Neural progenitor cell (in vitro differentiated cells): ENCODE results near the gene GPAM. TPM values are rescaled to one million over a fixed set of nuclear protein-coding genes. Genes with fewer than 3 reads are reported as not detected.

Source experiments
- DNase-seq: peaks from one replicate; pipeline ENCODE4 v3.0.0-alpha.2; 2016; ENCODE audit warnings: low spot score
- H2AFZ ChIP-seq: fragments of 200-600 bp; sonication (generic); replicated peaks from 2 replicates; pipeline ENCODE4 v1.6.1; 2016; ENCODE audit warnings: antibody characterized with exemption
- H3F3A ChIP-seq: fragments of 200-600 bp; sonication (generic); 2 replicates; pipeline ENCODE4 v1.6.1; 2016; ENCODE audit warnings: antibody characterized with exemption, low read depth
- H3K27ac ChIP-seq: fragments of 200-600 bp; sonication (generic); 2 replicates; pipeline ENCODE4 v1.5.1; 2016; ENCODE audit warnings: mild to moderate bottlenecking
- H3K27me3 ChIP-seq: fragments of 200-600 bp; sonication (generic); 2 replicates; pipeline ENCODE4 v1.6.1; 2016; ENCODE audit warnings: mild to moderate bottlenecking, moderate library complexity
- H3K36me3 ChIP-seq: fragments of 200-600 bp; sonication (generic); 2 replicates; pipeline ENCODE4 v1.5.1; 2016
- H3K4me1 ChIP-seq: fragments of 200-600 bp; sonication (generic); 2 replicates; pipeline ENCODE4 v1.6.1; 2016; ENCODE audit warnings: mixed run types
- H3K4me2 ChIP-seq: fragments of 200-600 bp; sonication (generic); 2 replicates; pipeline ENCODE4 v1.6.1; 2016
- H3K4me3 ChIP-seq: fragments of 200-600 bp; sonication (generic); 2 replicates; pipeline ENCODE4 v1.5.1; 2016
- H3K79me2 ChIP-seq: fragments of 200-600 bp; sonication (generic); 2 replicates; pipeline ENCODE4 v1.6.1; 2016; ENCODE audit warnings: low read depth
- H3K9ac ChIP-seq: fragments of 200-600 bp; sonication (generic); 2 replicates; pipeline ENCODE4 v1.6.1; 2016
- H3K9me3 ChIP-seq: fragments of 200-600 bp; sonication (generic); 2 replicates; pipeline ENCODE4 v1.5.1; 2016; ENCODE audit warnings: low read depth
- H4K20me1 ChIP-seq: fragments of 200-600 bp; sonication (generic); 2 replicates; pipeline ENCODE4 v1.6.1; 2016; ENCODE audit warnings: low read depth
- H3K27ac Mint-ChIP-seq: 3 replicates; pipeline ENCODE4 v1.8.0; 2021; ENCODE audit warnings: mixed read lengths
- H3K27me3 Mint-ChIP-seq: 2 replicates; pipeline ENCODE4 v1.8.0; 2022; ENCODE audit warnings: low read depth, mild to moderate bottlenecking, inconsistent platforms, moderate library complexity, mixed read lengths; ENCODE audit not compliant: insufficient read depth
- H3K36me3 Mint-ChIP-seq: 3 replicates; pipeline ENCODE4 v1.8.0; 2021; ENCODE audit warnings: mixed read lengths
- H3K4me1 Mint-ChIP-seq: 3 replicates; pipeline ENCODE4 v1.8.0; 2021; ENCODE audit warnings: mixed read lengths
- H3K4me3 Mint-ChIP-seq: 3 replicates; pipeline ENCODE4 v1.8.0; 2021; ENCODE audit warnings: mild to moderate bottlenecking, moderate library complexity, mixed read lengths
- H3K9me3 Mint-ChIP-seq: 3 replicates; pipeline ENCODE4 v1.8.0; 2020; ENCODE audit warnings: mixed read lengths
- EZH2 ChIP-seq: fragments of 200-600 bp; sonication (generic); IDR thresholded peaks from 2 replicates; pipeline ENCODE4 v1.6.1; 2017; ENCODE audit warnings: antibody characterized with exemption, mild to moderate bottlenecking, moderate library complexity
- EZH2phosphoT487 ChIP-seq: fragments of 200-600 bp; sonication (generic); IDR thresholded peaks from 2 replicates; pipeline ENCODE4 v1.6.1; 2017; ENCODE audit warnings: antibody characterized with exemption
- total RNA-seq: library from RNA; depleted of rRNA; stranded (reverse); fragments of >200 nt; gene quantifications from 2 replicates; pipeline ENCODE4 v1.2.3, GENCODE V29; 2015; ENCODE audit warnings: low replicate concordance
- TF ChIP-seq, protein P1 (sequence below): fragments of 200-600 bp; sonication (generic); IDR thresholded peaks from 2 replicates; pipeline ENCODE4 v1.5.1; 2017; ENCODE audit warnings: antibody characterized with exemption, mild to moderate bottlenecking

Gene GPAM
- total RNA-seq, 1 donor from 2014 or later, result 18.9 TPM

DNA sequence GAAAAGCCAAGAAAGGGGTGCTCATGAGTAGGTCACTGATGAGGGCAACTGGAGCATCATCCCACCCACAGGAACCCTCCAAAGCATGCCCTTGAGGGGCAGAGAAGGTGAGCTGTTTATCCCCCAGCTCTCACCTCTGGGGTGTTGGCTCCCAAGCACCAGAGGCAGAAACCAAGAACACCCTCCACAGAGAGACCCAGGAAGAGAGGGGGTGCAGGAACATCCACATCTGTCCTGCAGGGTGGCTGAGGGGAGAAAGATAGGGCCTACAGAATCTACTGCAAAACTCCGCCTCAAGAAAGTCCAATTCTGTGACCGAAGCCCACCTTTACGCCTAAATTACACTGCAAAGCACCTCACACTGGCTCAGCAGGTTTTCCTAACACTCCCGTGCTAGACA is 40.1 kb downstream of the GPAM start:
- Mint-ChIP-seq H3K36me3 (no peaks in the 10 kb centered on the region), H3K27me3 (peaks cover 7% of the 10 kb centered on the region), H3K4me1 (peaks cover 4% of the 10 kb centered on the region), H3K9me3 (no peaks in the 10 kb centered on the region), H3K4me3 (no peak overlapping the region), H3K27ac (no peak overlapping the region)
- no peaks in the 10 kb centered on the region for H4K20me1 ChIP-seq
- H3K4me2 ChIP-seq, result no peak overlapping the region
- H3K79me2 ChIP-seq, result no peaks in the 10 kb centered on the region
- no peak for DNase-seq
- H3K36me3 ChIP-seq, result no peaks in the 10 kb centered on the region
- H3K9me3 ChIP-seq, result no peaks in the 10 kb centered on the region
- H3K4me1 ChIP-seq, result no peaks in the 10 kb centered on the region
- no peak overlapping the region for H3K27ac ChIP-seq
- H2AFZ ChIP-seq, result no peak overlapping the region
- H3K9ac ChIP-seq, result no peak overlapping the region
- TF ChIP-seq EZH2, result no peak
- no peak for TF ChIP-seq EZH2phosphoT487
- TF ChIP-seq, protein P1, sequence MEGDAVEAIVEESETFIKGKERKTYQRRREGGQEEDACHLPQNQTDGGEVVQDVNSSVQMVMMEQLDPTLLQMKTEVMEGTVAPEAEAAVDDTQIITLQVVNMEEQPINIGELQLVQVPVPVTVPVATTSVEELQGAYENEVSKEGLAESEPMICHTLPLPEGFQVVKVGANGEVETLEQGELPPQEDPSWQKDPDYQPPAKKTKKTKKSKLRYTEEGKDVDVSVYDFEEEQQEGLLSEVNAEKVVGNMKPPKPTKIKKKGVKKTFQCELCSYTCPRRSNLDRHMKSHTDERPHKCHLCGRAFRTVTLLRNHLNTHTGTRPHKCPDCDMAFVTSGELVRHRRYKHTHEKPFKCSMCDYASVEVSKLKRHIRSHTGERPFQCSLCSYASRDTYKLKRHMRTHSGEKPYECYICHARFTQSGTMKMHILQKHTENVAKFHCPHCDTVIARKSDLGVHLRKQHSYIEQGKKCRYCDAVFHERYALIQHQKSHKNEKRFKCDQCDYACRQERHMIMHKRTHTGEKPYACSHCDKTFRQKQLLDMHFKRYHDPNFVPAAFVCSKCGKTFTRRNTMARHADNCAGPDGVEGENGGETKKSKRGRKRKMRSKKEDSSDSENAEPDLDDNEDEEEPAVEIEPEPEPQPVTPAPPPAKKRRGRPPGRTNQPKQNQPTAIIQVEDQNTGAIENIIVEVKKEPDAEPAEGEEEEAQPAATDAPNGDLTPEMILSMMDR, result no peak
- H3K27me3 ChIP-seq, result no peaks in the 10 kb centered on the region
- H3K4me3 ChIP-seq, result no peak overlapping the region
- H3F3A ChIP-seq, result no peaks in the 10 kb centered on the region

DNA sequence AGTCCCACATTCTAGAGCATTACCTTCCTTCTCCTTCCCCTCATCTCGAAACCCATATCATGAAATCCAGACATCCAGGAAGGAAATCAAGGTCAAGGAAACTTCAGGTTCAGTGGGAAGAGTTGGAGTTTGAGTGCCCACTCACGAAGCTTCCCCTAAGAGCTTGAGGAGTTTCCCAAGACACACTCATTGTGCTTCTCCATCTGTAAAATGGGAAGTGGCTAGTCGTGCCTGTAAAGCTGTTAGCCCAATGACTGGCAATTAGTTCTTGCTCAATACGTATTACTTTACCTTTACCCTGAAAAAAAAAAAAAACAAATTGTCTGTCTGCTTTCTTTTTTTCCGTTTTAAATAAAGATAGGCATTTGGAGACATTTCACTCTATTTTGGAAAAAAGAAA is 42.3 kb downstream of the GPAM start:
- Mint-ChIP-seq H3K4me1 (peaks cover 4% of the 10 kb centered on the region), H3K27ac (no peak overlapping the region), H3K4me3 (no peak overlapping the region), H3K27me3 (peaks cover 7% of the 10 kb centered on the region), H3K9me3 (no peaks in the 10 kb centered on the region), H3K36me3 (no peaks in the 10 kb centered on the region)
- Histone ChIP-seq H3K27ac (no peak overlapping the region), H3F3A (no peaks in the 10 kb centered on the region), H3K27me3 (no peaks in the 10 kb centered on the region), H3K36me3 (no peaks in the 10 kb centered on the region), H3K9ac (no peak overlapping the region), H3K4me2 (no peak overlapping the region), H3K79me2 (no peaks in the 10 kb centered on the region), H2AFZ (no peak overlapping the region), H3K4me1 (no peaks in the 10 kb centered on the region), H3K9me3 (no peaks in the 10 kb centered on the region), H3K4me3 (no peak overlapping the region), H4K20me1 (no peaks in the 10 kb centered on the region)
- DNase-seq, result no peak
- TF ChIP-seq EZH2phosphoT487, result no peak
- TF ChIP-seq EZH2, result no peak
- TF ChIP-seq, protein P1, result no peak

DNA sequence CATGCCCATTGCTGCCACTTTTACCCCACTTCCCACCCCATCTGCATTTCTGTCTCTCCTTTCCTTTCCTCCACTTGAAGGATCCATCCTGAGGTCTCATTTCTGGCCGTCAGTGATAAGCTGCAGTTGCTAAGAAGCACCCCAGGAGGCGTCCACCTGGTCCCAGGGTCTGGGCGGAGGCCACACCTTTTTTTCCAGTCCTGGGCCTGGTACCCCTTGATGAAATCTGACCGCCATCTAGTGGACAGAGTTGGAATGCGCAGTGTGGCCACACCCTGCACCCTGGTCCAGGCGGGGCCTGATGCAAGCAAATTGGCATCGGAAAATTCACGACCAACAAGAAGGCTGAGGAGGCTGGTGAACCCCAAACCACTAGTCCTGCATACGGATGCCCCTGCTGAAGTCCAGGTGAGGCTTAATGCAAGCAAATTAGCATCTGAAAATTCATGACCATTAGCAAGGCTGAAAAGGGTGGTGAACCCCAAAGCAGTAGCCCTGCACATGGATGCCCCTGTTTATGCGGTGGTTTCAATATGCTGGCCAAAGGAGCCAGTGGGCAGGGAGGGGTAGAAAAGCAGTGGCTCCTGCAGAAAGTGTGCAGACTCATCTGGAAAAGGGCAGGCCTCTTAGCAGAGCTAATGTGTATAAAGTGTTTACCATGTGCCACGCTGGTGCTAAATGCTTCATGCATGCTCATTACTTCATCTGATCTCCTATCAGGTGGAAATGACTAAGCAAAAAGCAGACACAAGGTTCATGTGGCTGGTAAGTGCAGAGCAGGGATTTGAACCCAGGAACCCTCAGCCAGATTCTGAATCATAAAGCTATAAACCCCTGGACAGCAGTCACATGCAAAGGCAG is 43.2 kb downstream of the GPAM start:
- no peak overlapping the region for H3K4me2 ChIP-seq
- H3K4me3 ChIP-seq, result no peak overlapping the region
- no peak overlapping the region for H2AFZ ChIP-seq
- H4K20me1 ChIP-seq, result no peaks in the 10 kb centered on the region
- no peaks in the 10 kb centered on the region for H3K36me3 ChIP-seq
- Mint-ChIP-seq H3K4me3 (peak overlapping the region; percentile 4), H3K27ac (no peak overlapping the region), H3K27me3 (peaks cover 7% of the 10 kb centered on the region), H3K4me1 (peaks cover 4% of the 10 kb centered on the region), H3K9me3 (no peaks in the 10 kb centered on the region), H3K36me3 (no peaks in the 10 kb centered on the region)
- DNase-seq, result peak; percentile 92
- no peaks in the 10 kb centered on the region for H3K4me1 ChIP-seq
- no peaks in the 10 kb centered on the region for H3K9me3 ChIP-seq
- no peaks in the 10 kb centered on the region for H3K79me2 ChIP-seq
- H3F3A ChIP-seq, result no peaks in the 10 kb centered on the region
- H3K9ac ChIP-seq, result no peak overlapping the region
- TF ChIP-seq EZH2phosphoT487, result no peak
- TF ChIP-seq, protein P1, result peak; percentile 97
- no peaks in the 10 kb centered on the region for H3K27me3 ChIP-seq
- H3K27ac ChIP-seq, result no peak overlapping the region
